AG04449 (cell line): ENCODE measurements around the gene ATAD3A.
"Not testable (repeated sequence)": the region's sequence is repeated elsewhere in the genome, so short reads cannot be mapped to it uniquely, and the experiment has no call there.

Source experiments
- CTCF ChIA-PET: fragments of 350-600 bp; formaldehyde crosslinking; extraction: SDS; loops from one replicate; lab custom pipeline; 2021; ENCODE audit warnings: antibody characterized with exemption; lab: Yijun Ruan, JAX
- POLR2A ChIA-PET: fragments of 400-600, 350-600 bp; formaldehyde crosslinking; extraction: SDS; loops from one replicate; lab custom pipeline; 2020; ENCODE audit warnings: antibody characterized with exemption, inconsistent platforms; lab: Yijun Ruan, JAX
- DNase-seq: peaks from one replicate; pipeline ENCODE4 v3.0.0-alpha.2; 2010; ENCODE audit warnings: low read depth, low spot score
- H3K4me3 ChIP-seq: 2 replicates; pipeline ENCODE4 v1.5.1; 2011; ENCODE audit warnings: low read depth, mild to moderate bottlenecking, control low read depth, low read length
- CTCF ChIP-seq: IDR thresholded peaks from one replicate; pipeline ENCODE4 v1.5.1; 2011; ENCODE audit warnings: mild to moderate bottlenecking, moderate library complexity, low read length, control low read depth, inconsistent platforms; ENCODE audit not compliant: insufficient read depth; ENCODE audit errors: missing control alignments

ATAD3A gene

GRCh38 chr1:1477206-1477605 lies 34.8 kb upstream of the ATAD3A start:
- H3K4me3 ChIP-seq = no peak overlapping the region
- TF ChIP-seq CTCF = no peak
- CTCF ChIA-PET = no interaction called here
- POLR2A ChIA-PET = no interaction called here
- DNase-seq = no peak

- POLR2A ChIA-PET = no interaction called here
- no peak overlapping the region for H3K4me3 ChIP-seq
- DNase-seq = no peak
- CTCF ChIA-PET = no interaction called here
- TF ChIP-seq CTCF = no peak
Observed at GRCh38 chr1:1479547-1480487, 32.1 kb upstream of the ATAD3A start.

GRCh38 chr1:1480488-1480867 lies 31.5 kb upstream of the ATAD3A start:
- H3K4me3 ChIP-seq, CTCF ChIA-PET, DNase-seq, POLR2A ChIA-PET: not testable (repeated sequence)

- H3K4me3 ChIP-seq, POLR2A ChIA-PET, DNase-seq, CTCF ChIA-PET: not testable (repeated sequence)
Observed at GRCh38 chr1:1481811-1482210, 30.2 kb upstream of the ATAD3A start.

GRCh38 chr1:1482856-1483255 lies 29.1 kb upstream of the ATAD3A start:
- ChIA-PET POLR2A (no interaction called here), CTCF (no interaction called here)

GRCh38 chr1:1483714-1484113 lies 28.2 kb upstream of the ATAD3A start:
- no peak overlapping the region for H3K4me3 ChIP-seq
- ChIA-PET POLR2A (no interaction called here), CTCF (no interaction called here)
- DNase-seq = no peak
- TF ChIP-seq CTCF = no peak

More at GRCh38 chr1:1482856-1483255, 29.1 kb upstream of the ATAD3A start:
- DNase-seq = no peak
- TF ChIP-seq CTCF = no peak
- H3K4me3 ChIP-seq = no peak overlapping the region

GRCh38 chr1:1484976-1485750 lies 26.8 kb upstream of the ATAD3A start:
- CTCF ChIA-PET, DNase-seq, H3K4me3 ChIP-seq, POLR2A ChIA-PET: not testable (repeated sequence)

GRCh38 chr1:1485755-1486317 lies 26.1 kb upstream of the ATAD3A start:
- DNase-seq, CTCF ChIA-PET, POLR2A ChIA-PET, H3K4me3 ChIP-seq: not testable (repeated sequence)
